Embryonic facial prominence (tissue), 1 donor: Measurements from ENCODE around the gene ACOX1.

ENCODE experiments used
- DNase-seq: peaks from one replicate; pipeline ENCODE4 v3.0.0-alpha.2; 2016; ENCODE audit errors: extremely low spot score

Gene ACOX1

GRCh38 chr17:76008630-76009425 is 29.9 kb upstream of the ACOX1 start:
- no peak for DNase-seq

DNA sequence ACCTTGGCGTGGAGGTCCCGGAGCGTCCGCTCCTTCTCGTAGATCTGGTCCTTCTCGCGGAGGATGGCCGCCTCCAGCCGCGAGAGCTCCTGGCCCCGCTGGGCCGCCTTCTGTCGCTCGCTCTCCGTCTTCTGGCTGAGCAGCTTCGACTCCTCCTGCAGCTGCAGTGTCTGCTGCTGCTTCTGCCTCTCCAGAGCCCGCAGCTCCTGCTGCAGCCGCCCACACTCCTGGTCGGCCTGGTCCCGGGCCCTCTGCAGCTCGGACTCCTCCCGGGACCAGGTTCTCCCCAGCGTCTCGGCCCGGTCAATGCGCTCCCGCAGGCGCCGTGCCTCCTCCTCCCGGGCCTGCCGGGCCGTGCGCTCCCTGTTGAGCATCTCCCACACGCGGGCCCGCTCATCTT is 29.2 kb upstream of the ACOX1 start:
- no peak for DNase-seq

GRCh38 chr17:76007850-76008165 is 28.8 kb upstream of the ACOX1 start:
- no peak for DNase-seq

GRCh38 chr17:76007131-76007849 is 28.3 kb upstream of the ACOX1 start:
- DNase-seq, result no peak

DNA sequence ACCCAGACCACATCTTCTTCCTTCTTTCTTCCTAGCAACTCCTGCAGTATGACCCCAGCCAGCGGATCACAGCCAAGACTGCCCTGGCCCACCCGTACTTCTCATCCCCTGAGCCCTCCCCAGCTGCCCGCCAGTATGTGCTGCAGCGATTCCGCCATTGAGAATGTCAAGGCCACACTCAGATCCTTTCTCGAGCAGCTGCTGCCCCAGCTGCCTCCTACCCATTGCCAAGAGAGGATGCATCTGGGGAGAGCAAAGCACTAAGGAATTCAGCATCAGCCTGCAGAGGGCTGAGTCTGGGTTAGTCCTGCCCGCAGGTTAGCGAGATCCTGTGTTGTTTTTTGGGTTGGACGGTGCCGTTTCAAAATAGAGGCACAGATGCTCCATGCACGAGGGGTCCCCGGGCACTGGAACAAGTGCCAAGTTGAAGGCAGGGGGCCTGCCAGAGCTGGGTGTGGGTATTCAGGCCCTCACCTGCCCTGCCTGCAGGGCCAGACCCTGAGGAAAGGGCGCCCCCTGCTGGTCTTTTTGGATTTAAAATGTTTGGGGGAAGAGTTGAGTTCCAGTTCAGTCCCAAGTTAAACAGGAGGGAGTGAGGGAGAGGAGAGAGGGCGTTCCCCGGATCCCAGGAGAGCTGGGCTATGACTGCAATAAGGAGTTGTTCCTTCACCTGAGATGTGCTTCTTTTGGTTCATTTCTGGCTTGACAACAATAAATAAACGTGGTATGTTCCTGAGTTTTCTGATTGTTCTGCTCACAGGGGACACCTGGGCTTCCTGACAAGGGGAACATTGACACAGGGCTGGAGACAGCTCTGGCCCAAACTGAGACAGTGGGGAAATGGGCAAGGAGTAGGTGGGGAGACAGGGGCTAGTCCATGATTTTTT is 26.5 kb upstream of the ACOX1 start:
- no peak for DNase-seq

DNA sequence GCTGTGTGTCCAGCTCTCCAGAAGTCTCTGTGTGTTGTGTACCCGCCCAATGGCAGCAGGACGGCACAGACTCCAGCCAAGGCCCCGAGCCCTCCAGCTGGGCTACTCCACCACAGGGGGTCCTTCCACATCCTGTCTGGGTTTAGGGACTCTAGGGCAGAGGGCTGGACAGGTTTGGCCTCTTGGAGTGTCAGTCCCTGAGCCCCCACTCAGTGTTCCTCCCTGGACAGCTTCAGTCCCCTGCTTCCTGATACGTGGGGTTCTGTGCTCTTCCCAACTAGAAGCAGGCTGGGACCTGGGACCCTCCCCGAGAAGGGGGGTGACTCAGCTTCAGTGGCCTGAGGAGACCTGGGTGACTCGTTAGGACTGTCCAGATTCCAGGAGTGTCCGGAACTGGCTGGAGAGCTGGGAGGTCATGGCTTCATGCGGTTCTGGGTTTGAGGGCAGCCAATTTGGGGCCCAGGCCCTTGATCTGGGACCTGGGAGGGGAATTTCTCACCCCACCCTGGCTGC is 25.8 kb upstream of the ACOX1 start:
- DNase-seq, result no peak

- no peak for DNase-seq
These were observed 24.9 kb upstream of the ACOX1 start for GRCh38 chr17:76003915-76004314.

- DNase-seq, result no peak
These were observed 23.1 kb upstream of the ACOX1 start for GRCh38 chr17:76002100-76002499.

DNA sequence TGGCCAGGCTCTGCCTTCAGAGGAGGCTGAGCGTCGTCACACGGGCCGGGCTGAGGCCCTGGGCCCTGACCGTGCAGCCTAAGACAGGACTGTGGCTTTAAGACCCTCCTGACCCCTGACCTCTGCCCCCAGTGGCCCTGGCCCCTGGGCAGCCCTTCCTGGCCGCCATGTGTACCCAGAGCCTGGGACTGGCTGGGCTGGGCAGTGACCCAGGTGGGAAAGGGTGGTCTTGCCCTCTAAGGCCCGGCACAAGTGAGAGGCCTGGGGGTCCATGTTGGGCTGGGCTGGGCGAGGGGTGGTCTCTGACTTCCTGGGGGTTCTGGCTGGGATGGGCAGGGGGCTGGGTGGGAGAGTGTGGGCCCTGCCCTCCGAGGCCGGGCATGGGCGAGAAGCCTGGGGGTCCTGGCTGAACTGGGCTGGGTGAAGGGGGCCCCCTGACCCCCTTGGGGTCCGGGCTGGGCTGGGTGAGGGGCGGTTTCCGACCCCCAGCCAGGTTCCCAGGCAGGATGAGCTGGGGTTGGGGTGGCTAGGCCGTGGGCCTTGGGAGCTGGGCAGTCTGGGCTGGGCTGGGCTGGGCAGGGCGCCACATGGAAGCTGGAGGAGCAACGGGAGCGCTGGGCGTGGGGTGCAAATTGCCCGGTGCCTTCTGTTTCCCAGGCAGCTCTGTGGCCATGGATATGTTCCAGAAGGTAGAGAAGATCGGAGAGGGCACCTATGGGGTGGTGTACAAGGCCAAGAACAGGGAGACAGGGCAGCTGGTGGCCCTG is 22.0 kb upstream of the ACOX1 start, which contains the start of gene CDK3:
CDK3 (plus strand) TSS at position 101 of the 767 bp plus-strand sequence; CDS start at position 672, 571 bp downstream.
- DNase-seq, result no peak

- no peak for DNase-seq
These were observed 21.2 kb upstream of the ACOX1 start for GRCh38 chr17:76000016-76000754.

DNA sequence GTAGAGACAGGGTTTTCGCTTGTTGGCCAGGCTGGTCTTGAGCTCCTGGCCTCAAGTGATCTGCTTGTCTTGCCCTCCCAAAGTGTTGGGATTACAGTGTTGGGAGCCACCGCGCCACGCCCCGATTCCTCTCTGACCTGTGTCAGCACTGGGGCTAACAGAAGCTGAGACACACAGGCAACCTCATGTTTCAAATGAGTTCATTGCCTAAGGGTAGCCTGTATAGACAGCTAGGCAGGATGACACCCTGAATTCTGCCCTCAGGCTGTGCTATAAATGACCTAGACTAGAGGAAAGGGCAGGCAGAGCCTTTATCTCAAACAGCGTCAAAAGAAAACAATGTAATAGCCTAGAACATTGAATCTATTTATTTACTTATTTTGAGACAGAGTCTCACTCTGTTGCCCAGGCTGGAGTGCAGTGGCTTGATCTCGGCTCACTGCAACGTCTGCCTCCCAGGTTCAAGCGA is 19.4 kb upstream of the ACOX1 start:
- no peak for DNase-seq

- no peak for DNase-seq
These were observed 18.0 kb upstream of the ACOX1 start for GRCh38 chr17:75996665-75997590.

GRCh38 chr17:75995385-75995925 is 16.5 kb upstream of the ACOX1 start:
- no peak for DNase-seq

- DNase-seq, result no peak
These were observed 15.9 kb upstream of the ACOX1 start for GRCh38 chr17:75994802-75995370.

- DNase-seq, result no peak
These were observed 12.4 kb upstream of the ACOX1 start for GRCh38 chr17:75991396-75991795.

DNA sequence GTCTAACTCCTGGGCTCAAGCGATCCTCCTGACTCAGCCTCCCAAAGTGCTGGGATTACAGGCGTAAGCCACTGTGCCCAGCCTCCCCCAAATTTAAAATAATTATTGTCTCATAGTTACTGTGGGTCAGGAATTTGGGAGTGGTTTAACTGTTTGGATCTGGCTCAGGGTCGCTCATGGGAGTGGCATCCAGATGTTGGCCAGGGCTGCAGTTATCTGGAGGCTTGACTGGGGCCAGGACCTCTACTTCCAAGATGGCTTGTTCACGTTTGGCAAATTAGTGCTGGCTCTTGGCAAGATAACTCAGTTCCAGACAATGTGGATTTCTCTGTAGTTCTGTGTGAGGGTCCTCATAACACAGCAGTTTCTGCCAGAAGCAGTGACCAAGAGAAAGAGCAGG is 8.1 kb upstream of the ACOX1 start:
- no peak for DNase-seq

GRCh38 chr17:75985986-75986385 is 7.0 kb upstream of the ACOX1 start:
- DNase-seq, result no peak

DNA sequence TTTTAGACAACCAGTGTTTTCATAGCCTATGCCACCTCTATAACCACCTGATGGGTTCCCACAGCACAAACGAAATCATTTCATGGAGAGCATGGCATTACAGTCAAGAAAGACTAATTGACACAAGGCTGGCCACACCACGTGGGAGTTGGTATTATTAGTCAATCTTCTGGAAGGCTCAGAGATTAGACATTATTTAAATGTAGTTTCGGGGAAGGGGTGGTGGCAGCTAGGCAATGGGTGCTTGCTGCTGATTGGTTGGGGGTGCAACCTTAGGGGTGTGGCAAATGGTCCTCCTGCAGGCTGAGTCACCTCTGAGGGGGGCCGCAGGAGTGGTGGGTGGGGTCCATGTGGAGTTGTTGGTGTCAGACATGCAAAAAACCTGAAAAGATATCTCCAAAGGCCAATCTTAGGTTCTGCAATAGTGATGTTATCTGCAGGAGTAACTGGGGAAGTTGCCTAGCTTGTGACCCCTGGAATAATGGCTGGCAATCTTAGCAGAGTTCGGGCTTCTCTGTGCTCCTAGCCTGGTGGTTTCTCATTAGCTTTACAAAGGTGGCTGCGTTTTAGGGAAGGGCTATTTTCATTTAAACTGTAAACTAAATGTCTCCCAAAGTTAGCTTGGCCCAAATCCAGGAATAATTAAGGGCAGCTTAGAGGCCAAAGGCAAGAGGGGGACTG is 4.7 kb upstream of the ACOX1 start:
- DNase-seq, result no peak
